GM10266 (cell line): ENCODE measurements around the gene PPFIA3.

Experiments used
- DNase-seq: peaks from one replicate; pipeline ENCODE4 v3.0.0; 2012; ENCODE audit errors: extremely low spot score
- CTCF ChIP-seq: IDR thresholded peaks from 2 replicates; pipeline ENCODE4 v1.5.1; 2012; ENCODE audit warnings: mild to moderate bottlenecking, low read depth; ENCODE audit not compliant: control insufficient read depth, insufficient read depth; ENCODE audit errors: missing control alignments

Gene PPFIA3

DNA sequence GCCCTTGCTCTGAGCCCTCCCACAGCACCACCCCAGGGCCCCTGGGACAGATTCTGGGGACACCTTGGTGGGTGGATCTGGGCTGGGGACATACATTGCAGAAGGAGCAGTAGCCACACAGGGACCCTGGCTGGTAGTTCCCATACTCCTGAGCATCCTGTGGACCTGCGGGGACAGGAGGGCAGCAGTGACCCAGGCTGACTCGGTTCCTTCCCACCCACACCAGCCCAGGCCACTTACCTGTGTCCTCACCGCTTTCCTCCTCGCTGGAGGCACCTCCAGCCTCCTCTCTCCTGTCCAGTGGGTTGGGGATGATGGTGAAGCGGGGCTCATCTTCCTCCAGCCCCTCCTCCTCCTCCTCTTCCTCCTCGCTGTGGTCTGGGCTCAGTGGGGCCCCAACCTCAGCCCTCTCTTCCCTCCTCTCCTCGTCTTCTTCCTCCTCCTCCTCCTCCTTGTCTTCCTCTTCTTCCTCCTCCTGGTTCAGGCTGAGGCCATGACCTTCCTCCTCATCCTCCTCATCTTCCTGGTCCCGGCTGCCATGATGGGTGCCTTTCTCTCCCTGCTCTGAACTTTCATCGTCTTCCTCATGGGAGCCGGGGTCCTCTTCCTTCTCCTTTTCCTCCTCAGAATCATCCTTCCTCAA is 33.9 kb downstream of the PPFIA3 start:
- TF ChIP-seq CTCF = no peak
- no peak for DNase-seq

GRCh38 chr19:49154279-49154678 is 34.9 kb downstream of the PPFIA3 start:
- no peak for TF ChIP-seq CTCF
- no peak for DNase-seq

DNA sequence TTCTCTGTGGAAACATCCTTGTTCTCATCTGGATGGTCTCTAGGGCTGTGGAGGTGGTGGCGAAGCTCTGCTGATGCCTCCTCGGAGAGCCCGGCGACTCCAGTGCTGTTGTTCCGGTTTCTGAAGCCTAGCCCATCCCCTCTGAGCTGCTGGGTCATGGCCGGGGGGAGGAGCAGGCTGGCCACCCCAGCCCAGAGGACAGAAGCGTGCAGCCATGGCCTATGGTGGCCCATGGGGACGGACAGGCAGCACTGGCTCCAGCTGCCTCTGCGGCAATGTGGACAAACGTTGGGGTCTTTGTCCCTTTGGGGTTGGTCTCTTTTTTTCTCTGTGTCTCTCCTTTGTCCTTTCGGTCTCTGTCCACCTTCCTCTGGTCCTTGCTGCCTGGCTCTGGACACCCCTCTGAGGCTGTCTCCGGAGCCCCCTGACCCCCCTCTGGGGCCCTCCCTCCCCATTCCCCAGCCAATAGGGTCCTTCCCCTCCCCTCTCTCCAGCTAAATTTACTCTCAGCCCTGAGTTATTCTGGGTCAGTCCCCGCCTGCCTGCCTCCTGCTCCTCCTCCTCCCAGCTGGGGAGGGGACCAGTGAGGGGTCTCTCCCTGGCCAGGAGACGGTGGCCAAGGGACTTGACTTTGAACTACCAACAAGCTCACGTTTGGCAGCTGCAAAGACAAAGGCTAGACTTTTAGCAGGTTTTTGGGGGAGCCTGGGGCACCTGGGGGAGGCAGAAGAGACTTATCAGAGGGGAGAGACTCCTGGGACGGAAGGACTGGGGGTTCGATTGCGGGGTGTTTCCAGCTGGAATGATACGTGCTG is 35.9 kb downstream of the PPFIA3 start, which contains the start of gene HRC:
Gene HRC, minus strand, starts transcription at position 392 of the 815 bp plus-strand sequence. Its CDS starts 159 bp downstream, at position 233.
- TF ChIP-seq CTCF = no peak
- no peak for DNase-seq

DNA sequence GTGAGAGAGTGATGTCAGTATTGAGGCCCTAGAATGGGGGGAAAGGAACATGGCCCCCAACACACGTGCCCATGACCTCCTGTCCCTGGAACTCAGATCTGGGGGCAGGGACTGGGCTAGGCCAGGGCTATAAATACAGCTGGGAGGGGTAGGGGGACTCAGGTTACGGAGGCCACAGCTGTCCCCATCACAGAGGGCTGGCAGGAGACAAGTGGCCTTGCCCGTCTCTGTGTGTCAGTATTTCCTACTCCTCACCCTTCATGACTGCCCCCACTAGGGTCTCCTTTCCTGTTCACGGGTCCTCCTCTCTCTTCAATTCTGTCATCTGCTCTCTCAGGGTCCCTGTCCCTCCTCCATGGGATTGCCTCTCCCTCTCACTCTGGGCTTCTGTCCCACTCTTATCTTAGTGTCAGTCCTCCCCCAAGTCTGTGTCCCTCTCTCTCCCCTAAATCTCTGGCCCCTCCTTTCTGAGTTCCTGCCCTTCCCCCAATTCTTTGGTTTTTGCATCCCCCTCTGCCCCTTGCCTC is 36.5 kb downstream of the PPFIA3 start:
- no peak for TF ChIP-seq CTCF
- no peak for DNase-seq

- peak; percentile 61 for DNase-seq
- no peak for TF ChIP-seq CTCF
Measured at GRCh38 chr19:49157445-49158224, 38.3 kb downstream of the PPFIA3 start, which contains the start of gene TRPM4. Gene TRPM4, plus strand, starts transcription at chr19:49157792. Its CDS starts 75 bp downstream, at chr19:49157867.

DNA sequence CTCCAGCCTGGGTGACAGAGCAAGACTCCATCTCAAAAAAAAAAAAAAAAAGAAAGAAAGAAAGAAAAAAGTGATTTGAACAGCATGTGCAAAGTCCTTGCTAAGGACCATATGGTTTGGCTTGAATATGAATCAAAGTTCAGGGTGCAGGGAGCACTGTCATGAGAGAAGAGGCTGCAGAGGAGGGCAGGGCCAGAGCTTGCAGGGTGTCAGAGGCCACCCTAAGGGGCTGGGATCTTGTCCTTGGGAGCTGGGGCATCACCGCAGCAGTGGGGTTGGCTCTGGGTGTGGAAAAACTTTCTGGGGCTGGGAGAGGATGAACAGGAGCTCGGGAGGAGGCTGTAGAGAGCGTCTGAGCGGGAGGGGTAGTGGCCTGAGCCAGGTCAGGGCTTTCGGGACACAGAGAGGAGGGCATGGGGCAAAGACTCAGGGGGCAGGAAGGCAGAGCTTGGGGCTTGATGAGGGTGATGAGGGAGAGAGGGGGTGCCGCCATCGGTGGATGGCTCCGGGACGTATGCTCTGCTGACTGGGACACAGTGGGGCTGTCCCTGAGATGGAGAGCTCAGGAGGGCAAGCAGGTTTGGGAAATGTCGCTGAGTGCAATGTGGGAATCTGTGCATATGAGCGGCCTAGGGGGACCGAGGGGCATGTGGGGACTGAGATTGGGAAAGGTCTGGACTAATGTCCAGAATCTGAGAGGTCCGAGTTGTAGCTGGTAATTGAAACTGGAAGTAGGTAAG is 41.3 kb downstream of the PPFIA3 start:
- TF ChIP-seq CTCF = no peak

More for the DNA sequence above, 41.3 kb downstream of the PPFIA3 start:
- no peak for DNase-seq
